Central memory CD8-positive, alpha-beta T cell (primary cell): ENCODE results near the gene CTSZ.
"Not testable (repeated sequence)": the region's sequence is repeated elsewhere in the genome, so short reads cannot be mapped to it uniquely, and the experiment has no call there.

Experiments used
- ATAC-seq: fragments of 150-1000 bp; cut with Tn5 transposase; replicated peaks from 2 replicates; pipeline ENCODE4 v1.10.0; 2022; ENCODE audit warnings: mild to moderate bottlenecking, moderate FRiP score, moderate number of reproducible peaks; ENCODE audit not compliant: poor library complexity, severe bottlenecking; ENCODE audit errors: extremely low read depth
- DNase-seq, 2 donors: peaks; one replicate each; pipeline ENCODE4 v3.0.0; 2021; ENCODE audit warnings: low spot score in 2 of 2
- H3K27ac Mint-ChIP-seq: one replicate; pipeline ENCODE4 v1.8.0; 2022; ENCODE audit warnings: low read depth, mild to moderate bottlenecking, moderate library complexity, mixed read lengths
- H3K27me3 Mint-ChIP-seq: one replicate; pipeline ENCODE4 v1.8.0; 2022; ENCODE audit warnings: mixed read lengths
- H3K36me3 Mint-ChIP-seq: one replicate; pipeline ENCODE4 v1.8.0; 2022; ENCODE audit warnings: mild to moderate bottlenecking, moderate library complexity, mixed read lengths; ENCODE audit not compliant: insufficient read depth
- H3K4me1 Mint-ChIP-seq: one replicate; pipeline ENCODE4 v1.8.0; 2022; ENCODE audit warnings: mixed read lengths
- H3K4me3 Mint-ChIP-seq: one replicate; pipeline ENCODE4 v1.8.0; 2022; ENCODE audit warnings: mild to moderate bottlenecking, moderate library complexity, mixed read lengths
- H3K9me3 Mint-ChIP-seq: one replicate; pipeline ENCODE4 v1.8.0; 2022; ENCODE audit warnings: mixed read lengths

CTSZ gene

GRCh38 chr20:59015812-59016711 is 9.0 kb upstream of the CTSZ start:
- Mint-ChIP-seq H3K27me3 (no peaks in the 10 kb centered on the region), H3K27ac (no peak overlapping the region), H3K36me3 (peaks cover under 1% of the 10 kb centered on the region), H3K9me3 (no peaks in the 10 kb centered on the region), H3K4me1 (peaks cover 43% of the 10 kb centered on the region), H3K4me3 (peak overlapping the region; percentile 25)
- no peak for ATAC-seq
- no peak for DNase-seq

DNA sequence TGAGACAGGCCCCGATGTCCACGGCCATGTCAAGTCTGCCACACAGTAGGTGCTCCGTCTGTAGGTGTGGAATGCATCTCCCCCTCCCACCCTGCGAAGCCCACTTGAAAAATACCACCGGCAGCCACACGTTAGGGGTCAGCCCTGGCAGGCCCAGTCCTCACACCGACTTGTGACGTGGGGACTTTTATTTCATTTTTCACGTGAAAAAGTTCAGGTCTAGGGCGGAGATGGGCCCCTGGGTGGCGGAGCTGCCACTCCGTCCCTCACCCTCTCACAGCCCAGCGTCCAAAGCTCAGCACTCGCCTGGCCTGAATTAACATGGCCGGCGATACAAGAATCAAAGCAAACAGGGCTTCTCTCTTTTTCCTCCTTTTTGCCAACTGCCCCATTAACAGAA is 8.4 kb upstream of the CTSZ start:
- peaks cover 2% of the 10 kb centered on the region for H3K36me3 Mint-ChIP-seq
- H3K27ac Mint-ChIP-seq: no peak overlapping the region
- H3K4me1 Mint-ChIP-seq: peaks cover 43% of the 10 kb centered on the region
- no peaks in the 10 kb centered on the region for H3K9me3 Mint-ChIP-seq
- no peaks in the 10 kb centered on the region for H3K27me3 Mint-ChIP-seq
- ATAC-seq (no peak), DNase-seq (no peak)
- peak overlapping the region; percentile 25 for H3K4me3 Mint-ChIP-seq

DNA sequence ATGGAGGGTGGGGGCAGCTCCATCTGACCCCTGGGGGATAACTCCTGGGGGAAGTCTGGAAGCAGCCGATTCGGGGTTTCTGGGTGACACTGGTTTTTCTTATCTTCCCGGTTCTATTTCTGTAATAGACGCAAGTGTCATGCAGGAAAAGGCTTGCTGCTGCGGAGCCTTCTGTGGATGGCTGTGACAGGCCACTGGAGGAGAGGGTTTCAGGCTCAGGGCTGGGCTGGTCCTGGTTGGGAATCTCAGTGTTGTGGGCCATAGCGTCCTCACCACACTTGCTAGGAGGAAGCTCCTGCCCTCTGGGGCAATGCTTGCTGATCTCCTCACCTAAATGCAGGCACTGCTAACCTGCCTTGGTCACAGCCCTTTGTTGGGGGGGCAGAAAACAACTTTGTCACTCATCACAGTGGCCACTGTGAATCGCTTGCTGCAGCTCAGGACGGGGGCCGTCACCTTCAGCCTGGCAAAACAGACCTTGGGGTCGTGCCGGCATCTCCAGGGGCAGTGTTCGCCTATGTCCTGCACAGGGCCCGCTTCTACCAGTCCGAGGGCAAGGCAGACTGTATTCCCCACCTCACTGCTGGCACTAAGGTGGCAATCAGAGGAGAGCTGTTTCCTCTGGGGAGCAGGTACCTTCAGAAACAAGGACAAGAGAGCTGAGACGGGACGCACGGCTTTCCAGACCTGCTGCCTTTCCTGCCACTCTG is 7.8 kb upstream of the CTSZ start:
- peak overlapping the region; percentile 32 for H3K4me3 Mint-ChIP-seq
- ATAC-seq (no peak), DNase-seq (no peak)
- no peaks in the 10 kb centered on the region for H3K27me3 Mint-ChIP-seq
- H3K27ac Mint-ChIP-seq: peak overlapping the region; percentile 70
- peaks cover 2% of the 10 kb centered on the region for H3K36me3 Mint-ChIP-seq
- peaks cover 43% of the 10 kb centered on the region for H3K4me1 Mint-ChIP-seq
- H3K9me3 Mint-ChIP-seq: no peaks in the 10 kb centered on the region

DNA sequence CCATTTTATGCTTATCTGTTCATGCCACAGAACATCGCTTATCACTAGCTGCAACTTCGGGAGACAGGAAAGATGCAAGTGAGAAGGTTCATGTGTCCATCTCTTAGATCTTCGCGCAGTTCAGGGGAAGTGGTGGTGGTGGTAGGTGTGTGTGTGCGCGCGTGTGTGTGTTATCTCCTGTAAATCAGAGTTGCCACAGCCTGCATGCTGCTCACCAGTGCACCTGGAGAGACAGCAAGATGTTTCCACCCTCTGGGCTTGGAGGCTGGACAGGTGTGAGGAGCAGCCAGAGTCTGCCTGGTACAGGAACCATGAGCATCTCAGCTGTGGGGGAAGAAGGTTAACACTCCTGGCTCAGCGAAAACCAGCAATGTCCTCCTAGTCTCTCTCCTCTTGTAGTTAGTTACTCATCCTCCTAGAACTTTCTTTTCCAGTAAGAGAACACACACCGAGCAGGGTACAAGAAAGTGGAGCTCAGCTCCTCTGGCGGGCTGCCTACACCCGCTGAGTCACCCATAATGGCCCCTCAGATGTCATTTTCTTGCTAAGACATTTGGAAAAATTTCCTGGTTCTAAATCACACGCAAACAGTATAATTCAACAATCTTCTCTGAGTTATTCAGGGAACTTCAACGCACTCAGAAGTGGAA is 7.0 kb upstream of the CTSZ start:
- ATAC-seq (peak; percentile 90), DNase-seq (no peak)
- Mint-ChIP-seq H3K4me3 (peak overlapping the region; percentile 32), H3K9me3 (no peaks in the 10 kb centered on the region), H3K36me3 (peaks cover 2% of the 10 kb centered on the region), H3K27me3 (no peaks in the 10 kb centered on the region), H3K27ac (peak overlapping the region; percentile 70), H3K4me1 (peaks cover 43% of the 10 kb centered on the region)

GRCh38 chr20:59013031-59013951 is 6.2 kb upstream of the CTSZ start:
- Mint-ChIP-seq H3K36me3 (peaks cover 2% of the 10 kb centered on the region), H3K27me3 (no peaks in the 10 kb centered on the region), H3K9me3 (no peaks in the 10 kb centered on the region), H3K27ac (no peak overlapping the region), H3K4me1 (peaks cover 43% of the 10 kb centered on the region), H3K4me3 (no peak overlapping the region)
- no peak for ATAC-seq
- DNase-seq: no peak

DNA sequence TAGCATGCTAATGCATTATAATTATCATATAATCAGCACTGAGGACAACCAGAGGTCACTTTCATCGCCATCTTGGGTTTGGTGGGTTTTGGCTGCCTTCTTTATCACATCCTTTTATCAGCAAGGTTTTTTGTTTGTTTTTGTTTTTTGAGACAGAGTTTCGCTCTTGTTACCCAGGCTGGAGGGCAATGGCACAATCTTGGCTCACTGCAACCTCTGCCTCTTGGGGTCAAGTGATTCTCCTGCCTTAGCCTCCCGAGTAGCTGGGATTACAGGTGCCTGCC is 4.8 kb upstream of the CTSZ start:
- DNase-seq, ATAC-seq, H3K27me3 Mint-ChIP-seq, H3K4me3 Mint-ChIP-seq, H3K9me3 Mint-ChIP-seq, H3K36me3 Mint-ChIP-seq, H3K27ac Mint-ChIP-seq: not testable (repeated sequence)
- H3K4me1 Mint-ChIP-seq: peaks cover 36% of the 10 kb centered on the region

- peaks cover 32% of the 10 kb centered on the region for H3K4me1 Mint-ChIP-seq
- H3K9me3 Mint-ChIP-seq: no peaks in the 10 kb centered on the region
- no peak for DNase-seq
- peaks cover 2% of the 10 kb centered on the region for H3K36me3 Mint-ChIP-seq
- H3K4me3 Mint-ChIP-seq: no peak overlapping the region
- H3K27ac Mint-ChIP-seq: peak overlapping the region; percentile 38
- no peak for ATAC-seq
- no peaks in the 10 kb centered on the region for H3K27me3 Mint-ChIP-seq
These were observed 4.2 kb upstream of the CTSZ start for GRCh38 chr20:59010995-59011873.

- H3K9me3 Mint-ChIP-seq: no peaks in the 10 kb centered on the region
- H3K4me1 Mint-ChIP-seq: peaks cover 37% of the 10 kb centered on the region
- H3K27me3 Mint-ChIP-seq: no peaks in the 10 kb centered on the region
- H3K27ac Mint-ChIP-seq: no peak overlapping the region
- no peak overlapping the region for H3K4me3 Mint-ChIP-seq
- ATAC-seq: no peak
- peaks cover 2% of the 10 kb centered on the region for H3K36me3 Mint-ChIP-seq
- no peak for DNase-seq
These were observed 3.4 kb upstream of the CTSZ start for GRCh38 chr20:59010321-59010994.

GRCh38 chr20:59008715-59009336 is 1.8 kb upstream of the CTSZ start:
- no peaks in the 10 kb centered on the region for H3K9me3 Mint-ChIP-seq
- ATAC-seq (no peak), DNase-seq (no peak)
- H3K4me3 Mint-ChIP-seq: no peak overlapping the region
- H3K27ac Mint-ChIP-seq: no peak overlapping the region
- H3K27me3 Mint-ChIP-seq: no peaks in the 10 kb centered on the region
- H3K4me1 Mint-ChIP-seq: peaks cover 43% of the 10 kb centered on the region
- H3K36me3 Mint-ChIP-seq: peaks cover 7% of the 10 kb centered on the region

DNA sequence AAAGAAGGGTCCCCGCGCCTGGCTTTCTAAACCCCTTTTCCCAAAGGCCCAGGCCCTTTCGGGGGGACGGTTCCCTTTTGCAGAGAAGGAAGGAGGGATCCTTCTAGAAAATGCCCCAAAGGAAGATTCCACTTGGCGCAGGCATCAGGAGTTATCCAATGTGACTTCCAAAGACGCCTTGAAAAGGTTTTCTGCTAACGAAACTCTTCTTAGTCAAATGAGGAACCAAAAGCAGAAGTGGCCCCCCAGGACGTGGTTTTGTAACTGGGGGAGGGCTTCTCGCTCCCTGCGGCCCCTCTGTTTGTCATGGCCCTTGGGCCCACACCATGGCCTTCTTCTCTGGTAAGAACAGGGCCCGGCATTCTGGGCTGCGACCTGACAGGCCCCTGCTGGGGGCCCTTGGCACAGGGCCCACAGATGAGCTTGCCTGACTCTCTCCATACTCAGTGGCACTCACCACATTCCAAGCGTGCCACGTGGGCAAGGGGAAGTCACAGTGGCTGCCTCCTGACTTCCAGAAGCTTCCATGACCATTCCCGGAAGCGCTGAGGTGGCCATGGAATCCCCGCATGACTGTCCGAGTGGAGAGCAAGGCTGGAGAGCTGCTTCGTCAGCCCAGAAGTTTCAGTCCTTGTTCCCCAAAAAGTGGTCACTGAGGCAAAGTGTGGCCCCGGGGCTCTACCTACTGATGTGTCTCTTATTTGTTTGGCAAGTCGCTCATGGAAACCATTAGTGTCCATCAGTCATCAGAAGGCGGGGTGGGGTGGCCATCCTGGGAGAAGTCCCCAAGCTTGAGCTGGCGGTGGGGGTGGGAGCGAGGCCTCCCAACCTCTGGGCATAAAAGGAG is 834 bp upstream of the CTSZ start:
- peak overlapping the region; percentile 84 for H3K4me3 Mint-ChIP-seq
- DNase-seq (no peak), ATAC-seq (no peak)
- peaks cover 44% of the 10 kb centered on the region for H3K4me1 Mint-ChIP-seq
- peaks cover 8% of the 10 kb centered on the region for H3K36me3 Mint-ChIP-seq
- peak overlapping the region; percentile 35 for H3K27ac Mint-ChIP-seq
- H3K27me3 Mint-ChIP-seq: no peaks in the 10 kb centered on the region
- no peaks in the 10 kb centered on the region for H3K9me3 Mint-ChIP-seq
